Middle frontal gyrus (tissue), 1 donor: ENCODE data around the gene OLFML2B.
"Not testable (repeated sequence)": the region's sequence is repeated elsewhere in the genome, so short reads cannot be mapped to it uniquely, and the experiment has no call there.

ENCODE experiments used
- DNase-seq: peaks from one replicate; pipeline ENCODE4 v3.0.0-alpha.2; 2015; ENCODE audit warnings: low spot score; ENCODE audit errors: extremely low spot score

OLFML2B gene

DNA sequence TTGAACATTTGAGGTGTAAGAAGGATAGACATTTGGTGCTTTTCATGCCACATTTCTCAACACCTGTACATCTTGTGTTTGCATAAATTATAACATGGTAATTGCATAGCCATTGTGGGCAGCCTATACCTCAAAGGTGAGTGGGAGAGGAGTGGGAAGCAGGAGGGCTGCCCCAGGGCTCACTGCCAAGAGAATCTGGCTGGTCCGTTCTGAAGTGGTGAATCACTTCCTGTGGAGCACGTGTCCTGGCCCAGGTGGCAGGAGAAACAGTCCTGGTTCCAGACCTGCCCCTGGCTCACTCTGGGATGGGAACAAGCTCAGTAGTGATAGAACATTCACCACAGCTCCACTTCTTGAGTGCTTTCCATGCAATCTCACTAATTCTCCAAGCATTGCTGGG lies 11.6 kb upstream of the OLFML2B start:
- DNase-seq, result no peak

DNA sequence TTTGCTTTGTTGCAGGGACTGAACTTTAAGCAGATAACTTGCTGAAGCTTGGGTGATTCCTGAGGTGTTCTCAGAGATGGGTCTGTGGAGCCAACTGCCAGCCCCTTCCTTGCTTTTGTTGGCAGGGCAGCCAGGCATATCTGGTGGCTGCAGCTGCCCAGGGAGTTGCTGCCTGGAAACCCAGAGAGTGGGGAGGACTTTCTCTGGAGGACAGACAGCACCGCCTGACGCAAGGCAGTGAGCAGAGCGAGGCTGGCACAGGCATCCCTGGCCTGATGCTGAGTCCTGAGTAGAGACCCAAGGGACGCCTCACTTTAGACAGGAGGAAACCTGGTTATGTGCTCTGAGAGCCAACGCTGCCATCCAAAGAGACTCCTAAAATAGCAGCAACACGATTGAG lies 9.8 kb upstream of the OLFML2B start:
- DNase-seq, result no peak

GRCh38 chr1:162030759-162031280 lies 7.2 kb upstream of the OLFML2B start:
- DNase-seq, result no peak

DNA sequence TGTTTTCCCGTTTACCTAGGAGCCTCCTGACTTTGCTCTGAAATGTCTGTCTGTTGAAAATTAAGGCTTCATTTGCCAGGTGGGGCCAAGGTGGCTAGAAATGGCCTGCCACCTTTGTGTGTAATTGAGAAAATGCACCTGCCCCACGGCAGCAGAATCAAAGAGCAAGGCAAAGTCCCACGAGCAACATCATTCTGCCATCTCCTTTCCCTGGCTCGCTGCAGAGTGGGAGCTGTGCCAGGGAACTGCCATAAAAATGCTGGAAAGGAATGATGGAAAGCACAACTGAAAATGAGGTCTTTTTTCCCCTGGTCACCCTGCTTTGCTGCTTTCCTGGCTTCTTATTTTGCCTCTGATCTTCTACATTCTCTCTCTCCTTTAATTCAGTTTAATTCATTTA lies 5.5 kb upstream of the OLFML2B start:
- DNase-seq, result no peak

DNA sequence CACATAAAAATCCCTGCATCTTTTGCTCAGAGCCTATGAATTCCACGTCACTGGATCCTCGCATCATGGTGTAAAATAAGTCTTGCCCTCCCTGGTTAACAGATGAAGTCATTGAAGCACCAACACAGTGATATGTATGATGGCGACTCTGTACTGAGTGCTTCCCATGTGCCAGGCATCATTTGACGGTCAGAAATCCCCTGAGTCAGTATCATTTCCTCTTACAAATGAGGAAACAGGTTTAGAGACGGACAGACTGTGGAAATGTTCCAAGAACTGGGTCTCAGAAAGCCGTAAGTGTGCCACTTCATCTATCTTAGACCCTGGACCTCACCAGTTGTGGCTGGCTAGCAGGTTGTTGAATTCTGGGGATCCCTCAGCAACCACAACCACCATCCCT lies 5.1 kb upstream of the OLFML2B start:
- DNase-seq, result no peak

DNA sequence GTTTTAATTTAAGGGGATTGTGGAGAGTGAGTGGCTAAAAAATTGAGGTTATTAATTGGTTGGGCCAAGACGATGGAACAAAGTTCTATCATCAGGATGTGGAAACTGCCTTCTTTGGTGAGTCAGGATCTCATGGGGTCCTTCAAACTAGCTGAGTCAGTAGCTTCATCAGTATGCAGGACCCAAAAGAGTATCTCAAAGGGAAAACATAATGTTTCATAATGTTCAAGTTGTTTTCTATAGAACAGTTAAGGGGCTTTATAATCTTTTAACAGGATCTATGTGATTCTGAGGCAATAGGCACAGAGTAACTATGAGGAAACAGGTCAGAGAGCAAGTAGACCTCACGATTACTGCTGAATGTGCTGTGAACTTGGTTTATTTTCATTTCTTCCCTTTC lies 3.2 kb upstream of the OLFML2B start:
- no peak for DNase-seq

- no peak for DNase-seq
Measured at GRCh38 chr1:162025541-162025940, 1.9 kb upstream of the OLFML2B start.

DNA sequence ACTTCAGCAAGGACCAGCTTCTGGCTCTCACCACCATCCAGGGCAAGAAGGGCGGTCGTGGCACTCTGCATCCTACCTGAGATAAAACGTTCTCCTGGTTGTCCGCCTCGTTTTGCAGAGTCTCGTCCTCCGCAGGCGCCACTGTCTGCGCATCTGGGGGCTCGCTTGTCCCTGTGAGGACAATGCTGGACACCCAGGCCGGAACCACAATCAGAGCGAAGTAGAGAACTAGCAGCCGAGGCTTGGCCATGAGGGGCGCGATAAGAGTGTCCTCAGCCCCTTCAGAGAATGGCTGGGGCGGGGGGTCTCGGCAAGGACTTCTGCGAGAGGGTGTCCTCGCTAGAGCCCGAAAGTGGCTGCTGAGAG lies 505 bp downstream of the OLFML2B start:
- no peak for DNase-seq

GRCh38 chr1:162022626-162023025 lies 1.0 kb downstream of the OLFML2B start:
- no peak for DNase-seq

- no peak for DNase-seq
Measured at GRCh38 chr1:162021124-162021523, 2.5 kb downstream of the OLFML2B start.

- no peak for DNase-seq
Measured at GRCh38 chr1:162020150-162020549, 3.5 kb downstream of the OLFML2B start.

DNA sequence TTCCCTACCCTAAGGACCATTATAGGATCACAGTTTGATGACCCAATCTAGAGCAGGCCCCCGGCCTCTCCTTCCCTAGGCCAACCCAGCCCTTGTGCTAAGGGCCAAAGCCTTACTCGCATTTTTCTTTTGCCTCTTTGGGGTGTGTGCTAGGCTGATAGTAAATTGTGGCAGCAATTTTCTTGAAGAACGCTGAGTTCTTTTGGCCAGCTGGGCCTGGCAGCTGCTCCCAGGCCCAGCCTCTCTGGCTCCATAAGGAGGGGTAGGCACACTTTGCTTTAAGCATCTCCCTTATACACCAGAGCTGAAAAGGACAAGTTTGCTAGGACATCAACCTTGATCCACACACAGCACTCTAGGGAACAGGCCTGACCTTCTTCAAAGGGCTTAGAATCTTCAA lies 4.2 kb downstream of the OLFML2B start:
- no peak for DNase-seq

DNA sequence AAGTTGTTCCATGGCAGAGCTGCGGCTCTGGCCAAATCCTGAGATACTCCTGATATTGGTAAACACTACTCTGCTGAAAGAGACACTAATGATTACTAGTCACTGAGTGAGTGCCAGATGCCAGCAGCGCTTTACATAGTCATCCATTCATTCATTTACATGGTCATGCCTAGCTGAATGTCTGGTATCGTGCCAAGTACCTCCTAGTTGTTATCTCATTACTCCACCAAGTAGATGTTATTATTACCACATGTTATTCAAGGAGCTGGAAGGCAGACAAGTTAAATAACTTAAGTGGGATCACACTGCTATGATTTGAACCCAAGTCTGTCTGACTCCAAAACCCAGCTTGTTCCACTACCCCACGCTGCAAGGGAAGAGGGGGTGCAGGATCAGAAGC lies 4.7 kb downstream of the OLFML2B start:
- DNase-seq, result no peak

GRCh38 chr1:162018418-162018817 lies 5.3 kb downstream of the OLFML2B start:
- DNase-seq, result no peak

DNA sequence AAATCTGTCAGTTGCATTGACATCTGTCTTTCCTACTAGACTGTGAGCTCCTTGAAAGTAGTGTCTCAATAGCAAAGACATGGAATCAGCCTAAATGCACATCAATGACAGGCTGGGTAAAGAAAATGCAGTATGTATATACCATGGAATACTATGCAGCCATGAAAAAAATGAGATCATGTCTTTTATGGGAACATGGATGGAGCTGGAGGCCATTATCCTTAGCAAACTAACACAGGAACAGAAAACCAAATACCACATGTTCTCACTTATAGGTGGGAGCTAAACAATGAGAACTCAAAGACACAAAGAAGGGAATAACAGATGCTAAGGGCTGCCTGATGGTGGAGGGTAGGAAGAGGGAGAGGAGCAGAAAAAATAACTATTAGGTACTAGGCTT lies 5.9 kb downstream of the OLFML2B start:
- DNase-seq, result not testable (repeated sequence)

- no peak for DNase-seq
Measured at GRCh38 chr1:162016631-162017030, 7.0 kb downstream of the OLFML2B start.

GRCh38 chr1:162015196-162015595 lies 8.5 kb downstream of the OLFML2B start:
- DNase-seq, result no peak

- no peak for DNase-seq
Measured at GRCh38 chr1:162014202-162014601, 9.5 kb downstream of the OLFML2B start.

- no peak for DNase-seq
Measured at GRCh38 chr1:162013289-162013688, 10.4 kb downstream of the OLFML2B start.

DNA sequence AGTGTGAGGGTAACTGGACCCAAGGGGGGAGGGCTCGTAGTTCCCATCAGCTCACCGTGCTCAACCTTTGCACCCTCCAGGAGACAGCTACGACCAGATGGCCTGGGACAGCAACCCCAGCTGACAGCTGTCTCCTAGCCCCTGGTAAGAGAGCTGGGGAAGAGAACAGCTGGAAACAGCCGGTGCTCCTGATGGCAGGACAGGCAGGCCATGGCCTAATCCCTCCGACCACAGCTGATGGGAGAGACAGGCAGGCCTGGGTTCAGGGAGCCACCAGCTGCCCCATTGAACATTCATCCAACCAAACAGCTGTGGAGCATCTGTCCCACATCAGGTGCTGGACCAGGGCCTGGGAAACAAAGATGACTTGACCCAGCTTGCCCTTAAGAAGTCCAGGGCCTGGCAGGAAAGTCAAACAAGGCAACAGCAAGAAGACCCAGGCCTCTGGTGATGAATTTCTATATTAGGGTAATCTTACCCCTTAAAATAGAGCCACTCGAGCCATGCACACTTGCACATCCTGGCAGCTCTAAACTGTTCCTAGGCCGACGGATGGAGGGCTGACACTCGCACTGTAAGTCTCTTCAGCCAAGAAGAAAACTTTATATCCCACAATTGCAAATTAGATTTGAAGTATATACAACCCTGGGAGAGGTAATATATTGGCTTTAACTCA lies 12.2 kb downstream of the OLFML2B start:
- no peak for DNase-seq

DNA sequence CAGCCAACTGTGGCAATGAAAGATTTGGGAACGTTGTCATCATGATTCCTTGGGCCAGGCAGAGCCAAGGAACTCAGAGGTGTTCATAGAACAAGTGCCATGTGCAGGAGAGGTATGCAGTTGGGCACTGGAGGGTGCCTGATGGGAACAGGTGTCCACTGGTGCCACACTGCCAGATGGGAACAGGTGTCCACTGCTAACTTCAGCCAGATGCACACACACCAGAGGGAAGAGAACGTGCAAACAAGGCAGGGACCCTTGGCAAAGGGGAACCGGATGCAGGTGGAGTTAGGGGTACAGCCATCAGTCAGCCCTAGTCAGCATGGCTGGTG lies 13.5 kb downstream of the OLFML2B start:
- DNase-seq, result no peak

GRCh38 chr1:162009501-162010174 lies 14.0 kb downstream of the OLFML2B start:
- DNase-seq, result no peak

DNA sequence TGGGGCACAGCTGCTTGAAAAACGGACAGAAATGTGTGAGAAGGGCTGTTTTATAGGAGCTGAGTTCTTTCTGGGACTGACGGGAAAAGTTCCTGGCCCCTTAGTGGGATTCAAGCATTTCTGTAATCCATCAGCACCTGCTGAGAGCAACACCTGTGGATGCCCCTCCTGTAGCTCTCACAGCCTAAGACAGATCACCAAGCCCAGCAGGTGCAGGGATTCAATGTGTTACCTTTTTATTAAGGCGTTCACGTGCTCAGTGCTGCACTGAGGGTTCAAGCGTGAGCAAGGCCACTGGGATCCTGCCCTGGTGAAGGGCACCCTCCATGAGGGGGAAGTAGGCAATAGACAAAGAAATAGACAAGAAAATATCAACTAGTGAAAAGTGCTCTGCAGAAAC lies 14.9 kb downstream of the OLFML2B start:
- DNase-seq, result no peak
